ENCODE results near the gene PITPNM1. TPM values are rescaled to one million over a fixed set of nuclear protein-coding genes. Genes with fewer than 3 reads are reported as not detected.

PITPNM1 gene
- total and polyA plus RNA-seq, 2 experiments from 2014 or later = 9.1 to 57.1 TPM

DNA sequence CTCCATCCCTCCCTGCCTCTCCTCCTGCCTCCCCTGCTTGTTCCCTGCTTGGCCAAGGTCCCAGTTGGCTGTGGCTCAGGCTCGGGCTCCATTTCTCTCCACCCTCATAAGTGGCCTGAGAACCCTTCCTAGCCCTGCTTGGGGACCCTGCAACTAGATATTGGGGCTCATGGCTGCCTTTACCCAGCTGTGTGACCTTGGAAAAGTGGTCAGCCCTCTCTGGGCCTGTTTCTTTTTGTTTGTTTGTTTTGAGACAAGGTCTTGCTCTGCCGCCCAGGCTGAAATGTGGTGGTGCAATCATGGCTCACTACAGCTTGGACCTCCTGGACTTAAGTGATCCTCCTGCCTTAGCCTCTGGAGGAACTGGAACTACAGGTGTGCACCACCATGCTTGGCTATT, 38.4 kb upstream of the PITPNM1 start:
- H3K27ac Mint-ChIP-seq = no peak overlapping the region
- no peak for TF ChIP-seq EZH2phosphoT487 (IDR thresholded peaks at IDR 0.05; ENCODE audit: unreplicated experiment)
- no peak for TF ChIP-seq JUNB (IDR thresholded peaks at IDR 0.05; ENCODE audit: unreplicated experiment)
- TF ChIP-seq, protein P1, sequence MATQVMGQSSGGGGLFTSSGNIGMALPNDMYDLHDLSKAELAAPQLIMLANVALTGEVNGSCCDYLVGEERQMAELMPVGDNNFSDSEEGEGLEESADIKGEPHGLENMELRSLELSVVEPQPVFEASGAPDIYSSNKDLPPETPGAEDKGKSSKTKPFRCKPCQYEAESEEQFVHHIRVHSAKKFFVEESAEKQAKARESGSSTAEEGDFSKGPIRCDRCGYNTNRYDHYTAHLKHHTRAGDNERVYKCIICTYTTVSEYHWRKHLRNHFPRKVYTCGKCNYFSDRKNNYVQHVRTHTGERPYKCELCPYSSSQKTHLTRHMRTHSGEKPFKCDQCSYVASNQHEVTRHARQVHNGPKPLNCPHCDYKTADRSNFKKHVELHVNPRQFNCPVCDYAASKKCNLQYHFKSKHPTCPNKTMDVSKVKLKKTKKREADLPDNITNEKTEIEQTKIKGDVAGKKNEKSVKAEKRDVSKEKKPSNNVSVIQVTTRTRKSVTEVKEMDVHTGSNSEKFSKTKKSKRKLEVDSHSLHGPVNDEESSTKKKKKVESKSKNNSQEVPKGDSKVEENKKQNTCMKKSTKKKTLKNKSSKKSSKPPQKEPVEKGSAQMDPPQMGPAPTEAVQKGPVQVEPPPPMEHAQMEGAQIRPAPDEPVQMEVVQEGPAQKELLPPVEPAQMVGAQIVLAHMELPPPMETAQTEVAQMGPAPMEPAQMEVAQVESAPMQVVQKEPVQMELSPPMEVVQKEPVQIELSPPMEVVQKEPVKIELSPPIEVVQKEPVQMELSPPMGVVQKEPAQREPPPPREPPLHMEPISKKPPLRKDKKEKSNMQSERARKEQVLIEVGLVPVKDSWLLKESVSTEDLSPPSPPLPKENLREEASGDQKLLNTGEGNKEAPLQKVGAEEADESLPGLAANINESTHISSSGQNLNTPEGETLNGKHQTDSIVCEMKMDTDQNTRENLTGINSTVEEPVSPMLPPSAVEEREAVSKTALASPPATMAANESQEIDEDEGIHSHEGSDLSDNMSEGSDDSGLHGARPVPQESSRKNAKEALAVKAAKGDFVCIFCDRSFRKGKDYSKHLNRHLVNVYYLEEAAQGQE (IDR thresholded peaks at IDR 0.05; ENCODE audit: unreplicated experiment) = no peak
- TF ChIP-seq, protein P2, sequence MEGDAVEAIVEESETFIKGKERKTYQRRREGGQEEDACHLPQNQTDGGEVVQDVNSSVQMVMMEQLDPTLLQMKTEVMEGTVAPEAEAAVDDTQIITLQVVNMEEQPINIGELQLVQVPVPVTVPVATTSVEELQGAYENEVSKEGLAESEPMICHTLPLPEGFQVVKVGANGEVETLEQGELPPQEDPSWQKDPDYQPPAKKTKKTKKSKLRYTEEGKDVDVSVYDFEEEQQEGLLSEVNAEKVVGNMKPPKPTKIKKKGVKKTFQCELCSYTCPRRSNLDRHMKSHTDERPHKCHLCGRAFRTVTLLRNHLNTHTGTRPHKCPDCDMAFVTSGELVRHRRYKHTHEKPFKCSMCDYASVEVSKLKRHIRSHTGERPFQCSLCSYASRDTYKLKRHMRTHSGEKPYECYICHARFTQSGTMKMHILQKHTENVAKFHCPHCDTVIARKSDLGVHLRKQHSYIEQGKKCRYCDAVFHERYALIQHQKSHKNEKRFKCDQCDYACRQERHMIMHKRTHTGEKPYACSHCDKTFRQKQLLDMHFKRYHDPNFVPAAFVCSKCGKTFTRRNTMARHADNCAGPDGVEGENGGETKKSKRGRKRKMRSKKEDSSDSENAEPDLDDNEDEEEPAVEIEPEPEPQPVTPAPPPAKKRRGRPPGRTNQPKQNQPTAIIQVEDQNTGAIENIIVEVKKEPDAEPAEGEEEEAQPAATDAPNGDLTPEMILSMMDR (conservative IDR thresholded peaks at IDR 0.05; ENCODE audit: low read depth in 2 of 2) = no peak
- TF ChIP-seq, protein P3, sequence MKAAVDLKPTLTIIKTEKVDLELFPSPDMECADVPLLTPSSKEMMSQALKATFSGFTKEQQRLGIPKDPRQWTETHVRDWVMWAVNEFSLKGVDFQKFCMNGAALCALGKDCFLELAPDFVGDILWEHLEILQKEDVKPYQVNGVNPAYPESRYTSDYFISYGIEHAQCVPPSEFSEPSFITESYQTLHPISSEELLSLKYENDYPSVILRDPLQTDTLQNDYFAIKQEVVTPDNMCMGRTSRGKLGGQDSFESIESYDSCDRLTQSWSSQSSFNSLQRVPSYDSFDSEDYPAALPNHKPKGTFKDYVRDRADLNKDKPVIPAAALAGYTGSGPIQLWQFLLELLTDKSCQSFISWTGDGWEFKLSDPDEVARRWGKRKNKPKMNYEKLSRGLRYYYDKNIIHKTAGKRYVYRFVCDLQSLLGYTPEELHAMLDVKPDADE (IDR thresholded peaks at IDR 0.05) = no peak
- TF ChIP-seq CREB1 (CRISPR knock-in tag; IDR thresholded peaks at IDR 0.05; ENCODE audit: low read depth) = no peak
- no peak for TF ChIP-seq ZNF331 (CRISPR knock-in tag; IDR thresholded peaks at IDR 0.05; ENCODE audit: low read depth)
- TF ChIP-seq STAT1 (IDR thresholded peaks at IDR 0.05; ENCODE audit: unreplicated experiment) = no peak
- no peak for TF ChIP-seq NANOG (IDR thresholded peaks at IDR 0.05; ENCODE audit: borderline replicate concordance)
- TF ChIP-seq POLR2AphosphoS5 (IDR thresholded peaks at IDR 0.05; ENCODE audit: low read depth) = no peak
- TF ChIP-seq EZH2 (IDR thresholded peaks at IDR 0.05; ENCODE audit: low read depth, unreplicated experiment) = no peak
- no peak for TF ChIP-seq ZNF114 (CRISPR knock-in tag; IDR thresholded peaks at IDR 0.05)
- TF ChIP-seq, protein P4, sequence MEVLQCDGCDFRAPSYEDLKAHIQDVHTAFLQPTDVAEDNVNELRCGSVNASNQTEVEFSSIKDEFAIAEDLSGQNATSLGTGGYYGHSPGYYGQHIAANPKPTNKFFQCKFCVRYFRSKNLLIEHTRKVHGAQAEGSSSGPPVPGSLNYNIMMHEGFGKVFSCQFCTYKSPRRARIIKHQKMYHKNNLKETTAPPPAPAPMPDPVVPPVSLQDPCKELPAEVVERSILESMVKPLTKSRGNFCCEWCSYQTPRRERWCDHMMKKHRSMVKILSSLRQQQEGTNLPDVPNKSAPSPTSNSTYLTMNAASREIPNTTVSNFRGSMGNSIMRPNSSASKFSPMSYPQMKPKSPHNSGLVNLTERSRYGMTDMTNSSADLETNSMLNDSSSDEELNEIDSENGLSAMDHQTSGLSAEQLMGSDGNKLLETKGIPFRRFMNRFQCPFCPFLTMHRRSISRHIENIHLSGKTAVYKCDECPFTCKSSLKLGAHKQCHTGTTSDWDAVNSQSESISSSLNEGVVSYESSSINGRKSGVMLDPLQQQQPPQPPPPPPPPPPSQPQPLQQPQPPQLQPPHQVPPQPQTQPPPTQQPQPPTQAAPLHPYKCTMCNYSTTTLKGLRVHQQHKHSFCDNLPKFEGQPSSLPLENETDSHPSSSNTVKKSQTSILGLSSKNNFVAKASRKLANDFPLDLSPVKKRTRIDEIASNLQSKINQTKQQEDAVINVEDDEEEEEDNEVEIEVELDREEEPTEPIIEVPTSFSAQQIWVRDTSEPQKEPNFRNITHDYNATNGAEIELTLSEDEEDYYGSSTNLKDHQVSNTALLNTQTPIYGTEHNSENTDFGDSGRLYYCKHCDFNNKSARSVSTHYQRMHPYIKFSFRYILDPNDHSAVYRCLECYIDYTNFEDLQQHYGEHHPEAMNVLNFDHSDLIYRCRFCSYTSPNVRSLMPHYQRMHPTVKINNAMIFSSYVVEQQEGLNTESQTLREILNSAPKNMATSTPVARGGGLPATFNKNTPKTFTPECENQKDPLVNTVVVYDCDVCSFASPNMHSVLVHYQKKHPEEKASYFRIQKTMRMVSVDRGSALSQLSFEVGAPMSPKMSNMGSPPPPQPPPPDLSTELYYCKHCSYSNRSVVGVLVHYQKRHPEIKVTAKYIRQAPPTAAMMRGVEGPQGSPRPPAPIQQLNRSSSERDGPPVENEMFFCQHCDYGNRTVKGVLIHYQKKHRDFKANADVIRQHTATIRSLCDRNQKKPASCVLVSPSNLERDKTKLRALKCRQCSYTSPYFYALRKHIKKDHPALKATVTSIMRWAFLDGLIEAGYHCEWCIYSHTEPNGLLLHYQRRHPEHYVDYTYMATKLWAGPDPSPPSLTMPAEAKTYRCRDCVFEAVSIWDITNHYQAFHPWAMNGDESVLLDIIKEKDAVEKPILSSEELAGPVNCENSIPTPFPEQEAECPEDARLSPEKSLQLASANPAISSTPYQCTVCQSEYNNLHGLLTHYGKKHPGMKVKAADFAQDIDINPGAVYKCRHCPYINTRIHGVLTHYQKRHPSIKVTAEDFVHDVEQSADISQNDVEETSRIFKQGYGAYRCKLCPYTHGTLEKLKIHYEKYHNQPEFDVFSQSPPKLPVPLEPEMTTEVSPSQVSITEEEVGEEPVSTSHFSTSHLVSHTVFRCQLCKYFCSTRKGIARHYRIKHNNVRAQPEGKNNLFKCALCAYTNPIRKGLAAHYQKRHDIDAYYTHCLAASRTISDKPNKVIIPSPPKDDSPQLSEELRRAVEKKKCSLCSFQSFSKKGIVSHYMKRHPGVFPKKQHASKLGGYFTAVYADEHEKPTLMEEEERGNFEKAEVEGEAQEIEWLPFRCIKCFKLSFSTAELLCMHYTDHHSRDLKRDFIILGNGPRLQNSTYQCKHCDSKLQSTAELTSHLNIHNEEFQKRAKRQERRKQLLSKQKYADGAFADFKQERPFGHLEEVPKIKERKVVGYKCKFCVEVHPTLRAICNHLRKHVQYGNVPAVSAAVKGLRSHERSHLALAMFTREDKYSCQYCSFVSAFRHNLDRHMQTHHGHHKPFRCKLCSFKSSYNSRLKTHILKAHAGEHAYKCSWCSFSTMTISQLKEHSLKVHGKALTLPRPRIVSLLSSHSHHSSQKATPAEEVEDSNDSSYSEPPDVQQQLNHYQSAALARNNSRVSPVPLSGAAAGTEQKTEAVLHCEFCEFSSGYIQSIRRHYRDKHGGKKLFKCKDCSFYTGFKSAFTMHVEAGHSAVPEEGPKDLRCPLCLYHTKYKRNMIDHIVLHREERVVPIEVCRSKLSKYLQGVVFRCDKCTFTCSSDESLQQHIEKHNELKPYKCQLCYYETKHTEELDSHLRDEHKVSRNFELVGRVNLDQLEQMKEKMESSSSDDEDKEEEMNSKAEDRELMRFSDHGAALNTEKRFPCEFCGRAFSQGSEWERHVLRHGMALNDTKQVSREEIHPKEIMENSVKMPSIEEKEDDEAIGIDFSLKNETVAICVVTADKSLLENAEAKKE (CRISPR knock-in tag; IDR thresholded peaks at IDR 0.05) = no peak
- no peaks in the 10 kb centered on the region for H3F3A ChIP-seq (replicated peaks; ENCODE audit: low read depth)
- ATAC-seq (no peak), DNase-seq (ENCODE audit: low spot score) (no peak)
- no peaks in the 10 kb centered on the region for H3K36me3 ChIP-seq (ENCODE audit: insufficient read depth)
- 0 out of 2 replicates have a peak, but pooled peaks cover 5% of the 10 kb centered on the region for H3K4me1 ChIP-seq (ENCODE audit: insufficient read depth)
- no peaks in the 10 kb centered on the region for H3K36me3 Mint-ChIP-seq (ENCODE audit: low read depth)
- no peak overlapping the region for H2AFZ ChIP-seq
- no peaks in the 10 kb centered on the region for H3K27me3 ChIP-seq (ENCODE audit: insufficient read depth)
- H3K9me2 ChIP-seq (ENCODE audit: insufficient read depth) = no peaks in the 10 kb centered on the region
- H3K9me3 Mint-ChIP-seq = peaks cover 3% of the 10 kb centered on the region; the same call in 2 of the 3 replicates
- no peak overlapping the region for H3K27ac ChIP-seq (ENCODE audit: low read depth)
- H3K4me3 Mint-ChIP-seq = no peak overlapping the region
- no peaks in the 10 kb centered on the region for H3K79me2 ChIP-seq (replicated peaks; ENCODE audit: insufficient read depth)
- no peak overlapping the region for H3K4me2 ChIP-seq
- H3K27me3 Mint-ChIP-seq (ENCODE audit: insufficient read depth, low read depth, poor library complexity) = peaks cover 3% of the 10 kb centered on the region
- no peak overlapping the region for H3K4me3 ChIP-seq
- no peaks in the 10 kb centered on the region for H4K20me1 ChIP-seq (replicated peaks; ENCODE audit: insufficient read depth)
- H3K4me1 Mint-ChIP-seq = peaks cover 5% of the 10 kb centered on the region
